Osteoblast (primary cell): ENCODE data around the gene DNAH8. TPM values are rescaled to one million over a fixed set of nuclear protein-coding genes. Genes with fewer than 3 reads are reported as not detected.

Experiments used
- DNase-seq: peaks from one replicate; pipeline ENCODE4 v3.0.0; 2011; ENCODE audit warnings: low spot score, mixed read lengths; ENCODE audit not compliant: insufficient read length; ENCODE audit errors: missing footprints
- H2AFZ ChIP-seq: 2 replicates; pipeline ENCODE4 v1.6.0; 2011; ENCODE audit warnings: mild to moderate bottlenecking, low read length
- H3K27ac ChIP-seq: 2 replicates; pipeline ENCODE4 v1.5.1; 2011; ENCODE audit warnings: mild to moderate bottlenecking, low read depth, low read length, moderate library complexity
- H3K27me3 ChIP-seq: 2 replicates; pipeline ENCODE4 v1.6.0; 2012; ENCODE audit warnings: mild to moderate bottlenecking, control low read depth, inconsistent platforms, low read length, moderate library complexity; ENCODE audit not compliant: insufficient read depth
- H3K36me3 ChIP-seq: 2 replicates; pipeline ENCODE4 v1.5.1; 2011; ENCODE audit warnings: mild to moderate bottlenecking, low read length, control low read depth, moderate library complexity; ENCODE audit not compliant: insufficient read depth
- H3K4me1 ChIP-seq: 2 replicates; pipeline ENCODE4 v1.5.1; 2011; ENCODE audit warnings: mild to moderate bottlenecking, low read length, control low read depth, moderate library complexity; ENCODE audit not compliant: insufficient read depth
- H3K4me2 ChIP-seq: 2 replicates; pipeline ENCODE4 v1.6.0; 2011; ENCODE audit warnings: mild to moderate bottlenecking, low read length; ENCODE audit not compliant: insufficient read depth
- H3K4me3 ChIP-seq: fragments of 200-600 bp; sonication (generic); 3 replicates; pipeline ENCODE4 v1.5.1; 2012; ENCODE audit warnings: mild to moderate bottlenecking, low read length, inconsistent platforms; ENCODE audit not compliant: insufficient read depth
- H3K79me2 ChIP-seq: 2 replicates; pipeline ENCODE4 v1.6.0; 2012; ENCODE audit warnings: mild to moderate bottlenecking, low read length, control low read depth, inconsistent platforms; ENCODE audit not compliant: insufficient read depth
- H3K9me3 ChIP-seq: 2 replicates; pipeline ENCODE4 v1.5.1; 2011; ENCODE audit warnings: low read depth, low read length, control low read depth
- H4K20me1 ChIP-seq: 2 replicates; pipeline ENCODE4 v1.6.0; 2012; ENCODE audit warnings: mild to moderate bottlenecking, low read length, control low read depth; ENCODE audit not compliant: insufficient read depth
- total RNA-seq: library from RNA; depleted of rRNA; stranded (reverse); fragments of >200 nt; gene quantifications from 2 replicates; pipeline ENCODE4 v1.2.3, GENCODE V29; 2012
- TF ChIP-seq, protein P1 (sequence below): IDR thresholded peaks from 2 replicates; pipeline ENCODE4 v1.5.1; 2011; ENCODE audit warnings: mild to moderate bottlenecking, low read depth, low read length, moderate library complexity; ENCODE audit errors: extremely low read depth

Gene DNAH8
- total RNA-seq, 1 donor: 0.36 TPM

- H3K9me3 ChIP-seq: no peaks in the 10 kb centered on the region
- no peak overlapping the region for H3K4me2 ChIP-seq
- H2AFZ ChIP-seq: no peak overlapping the region
- H3K36me3 ChIP-seq: no peaks in the 10 kb centered on the region
- no peaks in the 10 kb centered on the region for H3K79me2 ChIP-seq
- no peaks in the 10 kb centered on the region for H4K20me1 ChIP-seq
- DNase-seq: peak; percentile 51
- TF ChIP-seq, protein P1, sequence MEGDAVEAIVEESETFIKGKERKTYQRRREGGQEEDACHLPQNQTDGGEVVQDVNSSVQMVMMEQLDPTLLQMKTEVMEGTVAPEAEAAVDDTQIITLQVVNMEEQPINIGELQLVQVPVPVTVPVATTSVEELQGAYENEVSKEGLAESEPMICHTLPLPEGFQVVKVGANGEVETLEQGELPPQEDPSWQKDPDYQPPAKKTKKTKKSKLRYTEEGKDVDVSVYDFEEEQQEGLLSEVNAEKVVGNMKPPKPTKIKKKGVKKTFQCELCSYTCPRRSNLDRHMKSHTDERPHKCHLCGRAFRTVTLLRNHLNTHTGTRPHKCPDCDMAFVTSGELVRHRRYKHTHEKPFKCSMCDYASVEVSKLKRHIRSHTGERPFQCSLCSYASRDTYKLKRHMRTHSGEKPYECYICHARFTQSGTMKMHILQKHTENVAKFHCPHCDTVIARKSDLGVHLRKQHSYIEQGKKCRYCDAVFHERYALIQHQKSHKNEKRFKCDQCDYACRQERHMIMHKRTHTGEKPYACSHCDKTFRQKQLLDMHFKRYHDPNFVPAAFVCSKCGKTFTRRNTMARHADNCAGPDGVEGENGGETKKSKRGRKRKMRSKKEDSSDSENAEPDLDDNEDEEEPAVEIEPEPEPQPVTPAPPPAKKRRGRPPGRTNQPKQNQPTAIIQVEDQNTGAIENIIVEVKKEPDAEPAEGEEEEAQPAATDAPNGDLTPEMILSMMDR: no peak
- H3K4me3 ChIP-seq: no peak overlapping the region
- no peaks in the 10 kb centered on the region for H3K27me3 ChIP-seq
- H3K4me1 ChIP-seq: no peaks in the 10 kb centered on the region
- no peak overlapping the region for H3K27ac ChIP-seq
Measured at GRCh38 chr6:38982470-38982869, 267.4 kb downstream of the DNAH8 start.

DNA sequence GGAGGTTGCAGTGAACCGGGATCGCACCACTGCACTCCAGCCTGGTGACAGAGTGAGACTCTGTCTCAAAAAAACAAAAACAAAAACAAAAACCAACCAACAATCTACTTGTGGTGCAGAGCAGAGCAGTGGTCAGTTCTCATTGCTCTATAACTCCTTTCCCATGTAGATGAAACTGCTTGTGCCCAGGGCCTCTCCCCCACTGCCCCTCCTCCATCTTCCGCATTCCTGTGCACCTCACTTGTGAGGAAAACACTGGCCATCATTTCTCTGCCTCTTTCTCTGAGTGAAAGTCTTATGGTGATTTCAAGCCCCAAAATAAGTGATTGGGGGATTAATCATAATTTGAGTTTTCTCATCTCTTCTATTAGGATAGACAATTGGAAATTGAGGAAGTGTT, 269.6 kb downstream of the DNAH8 start:
- Histone ChIP-seq H3K9me3 (no peaks in the 10 kb centered on the region), H3K79me2 (no peaks in the 10 kb centered on the region), H3K4me3 (no peak overlapping the region), H3K27ac (no peak overlapping the region), H4K20me1 (no peaks in the 10 kb centered on the region), H3K4me1 (no peaks in the 10 kb centered on the region), H2AFZ (no peak overlapping the region), H3K4me2 (no peak overlapping the region), H3K27me3 (peaks cover 2% of the 10 kb centered on the region), H3K36me3 (no peaks in the 10 kb centered on the region)
- TF ChIP-seq, protein P1: no peak
- DNase-seq: no peak

DNA sequence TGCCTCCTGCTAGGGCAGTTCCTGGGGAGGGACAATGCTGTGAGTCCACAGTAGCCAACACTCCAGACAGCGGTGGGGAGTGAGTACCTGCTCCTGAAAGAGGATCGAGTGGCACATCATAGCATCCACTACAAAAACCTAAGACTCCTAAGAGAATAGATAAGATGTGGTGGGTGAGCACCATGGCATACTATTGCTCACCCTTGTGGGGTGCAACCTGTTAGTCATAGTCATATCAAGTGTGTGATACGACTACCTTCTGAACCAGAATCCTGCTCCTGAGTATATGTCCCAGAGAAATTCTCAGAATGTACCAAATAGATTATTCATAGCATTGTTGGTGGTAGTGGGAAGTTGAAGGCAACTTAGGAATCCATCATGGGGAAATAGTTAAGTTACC, 270.7 kb downstream of the DNAH8 start:
- no peak overlapping the region for H3K27ac ChIP-seq
- H2AFZ ChIP-seq: no peak overlapping the region
- no peaks in the 10 kb centered on the region for H3K9me3 ChIP-seq
- no peaks in the 10 kb centered on the region for H3K4me1 ChIP-seq
- DNase-seq: no peak
- no peak overlapping the region for H3K4me3 ChIP-seq
- no peak overlapping the region for H3K4me2 ChIP-seq
- no peaks in the 10 kb centered on the region for H3K36me3 ChIP-seq
- H3K79me2 ChIP-seq: no peaks in the 10 kb centered on the region
- TF ChIP-seq, protein P1: no peak
- H4K20me1 ChIP-seq: no peaks in the 10 kb centered on the region
- H3K27me3 ChIP-seq: peaks cover 3% of the 10 kb centered on the region

- peak; percentile 19 for DNase-seq
- Histone ChIP-seq H3K36me3 (no peaks in the 10 kb centered on the region), H4K20me1 (no peaks in the 10 kb centered on the region), H3K4me1 (no peaks in the 10 kb centered on the region), H3K9me3 (no peaks in the 10 kb centered on the region), H3K27ac (no peak overlapping the region), H3K27me3 (peaks cover 5% of the 10 kb centered on the region), H2AFZ (no peak overlapping the region), H3K4me3 (no peak overlapping the region), H3K4me2 (no peak overlapping the region), H3K79me2 (no peaks in the 10 kb centered on the region)
- TF ChIP-seq, protein P1: no peak
Measured at GRCh38 chr6:38987503-38987902, 272.4 kb downstream of the DNAH8 start.
